ENCODE measurements around the gene MLLT3.

DNA sequence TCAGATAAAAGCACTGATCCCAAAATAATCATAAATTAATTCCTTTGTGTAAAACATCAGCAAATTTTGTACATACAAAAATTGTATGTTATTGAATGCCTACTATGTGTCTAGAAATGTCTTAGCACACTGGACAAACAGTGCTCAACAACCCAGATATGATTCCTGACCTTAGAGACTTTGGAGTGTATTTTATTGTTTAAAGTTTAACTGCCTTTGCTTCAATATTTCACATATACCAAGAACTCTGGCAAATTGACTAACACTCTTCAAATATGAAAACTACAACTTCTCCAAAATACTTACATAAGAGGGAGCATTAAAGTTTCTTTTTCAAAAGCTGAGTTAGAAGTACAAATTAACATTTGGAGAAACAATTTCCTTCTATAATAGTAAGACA, 231.9 kb downstream of the MLLT3 start:
- TF ChIP-seq, protein P1, sequence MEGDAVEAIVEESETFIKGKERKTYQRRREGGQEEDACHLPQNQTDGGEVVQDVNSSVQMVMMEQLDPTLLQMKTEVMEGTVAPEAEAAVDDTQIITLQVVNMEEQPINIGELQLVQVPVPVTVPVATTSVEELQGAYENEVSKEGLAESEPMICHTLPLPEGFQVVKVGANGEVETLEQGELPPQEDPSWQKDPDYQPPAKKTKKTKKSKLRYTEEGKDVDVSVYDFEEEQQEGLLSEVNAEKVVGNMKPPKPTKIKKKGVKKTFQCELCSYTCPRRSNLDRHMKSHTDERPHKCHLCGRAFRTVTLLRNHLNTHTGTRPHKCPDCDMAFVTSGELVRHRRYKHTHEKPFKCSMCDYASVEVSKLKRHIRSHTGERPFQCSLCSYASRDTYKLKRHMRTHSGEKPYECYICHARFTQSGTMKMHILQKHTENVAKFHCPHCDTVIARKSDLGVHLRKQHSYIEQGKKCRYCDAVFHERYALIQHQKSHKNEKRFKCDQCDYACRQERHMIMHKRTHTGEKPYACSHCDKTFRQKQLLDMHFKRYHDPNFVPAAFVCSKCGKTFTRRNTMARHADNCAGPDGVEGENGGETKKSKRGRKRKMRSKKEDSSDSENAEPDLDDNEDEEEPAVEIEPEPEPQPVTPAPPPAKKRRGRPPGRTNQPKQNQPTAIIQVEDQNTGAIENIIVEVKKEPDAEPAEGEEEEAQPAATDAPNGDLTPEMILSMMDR (IDR thresholded peaks at IDR 0.05) = no peak
- TF ChIP-seq POLR2A (IDR thresholded peaks at IDR 0.05) = no peak

Measured in Peyer's patch (tissue), 4 donors.